Kidney (tissue), 14 donors: ENCODE measurements around the gene C20orf96. TPM values are rescaled to one million over a fixed set of nuclear protein-coding genes. Genes with fewer than 3 reads are reported as not detected.

Experiments used
- DNase-seq, 5 donors: peaks; one replicate each; pipeline ENCODE4 v3.0.0-alpha.2; 2013 to 2020
- FAIRE-seq: peaks from 2 replicates; lab custom pipeline; 2012; peaks lifted over from hg19 to GRCh38; lab: Jason Lieb, UNC
- H3K27ac ChIP-seq, 2 donors: one replicate each; pipeline ENCODE4 v1.7.0; 2013; ENCODE audit warnings: low read depth in 2 of 2, low read length in 2 of 2, inconsistent platforms in 1 of 2
- H3K27me3 ChIP-seq: one replicate; pipeline ENCODE4 v1.7.1; 2013; ENCODE audit warnings: low read length, inconsistent platforms; ENCODE audit not compliant: control insufficient read depth, insufficient read depth
- H3K36me3 ChIP-seq, 3 donors: one replicate each; pipeline versions ENCODE4 v1.7.0 to v1.7.1; 2013; ENCODE audit warnings: low read length in 3 of 3, control low read depth in 1 of 3, inconsistent platforms in 1 of 3; ENCODE audit not compliant: insufficient read depth in 3 of 3, control insufficient read depth in 2 of 3
- H3K4me1 ChIP-seq, 3 donors: one replicate each; pipeline versions ENCODE4 v1.7.0 to v1.7.1; 2013; ENCODE audit warnings: low read length in 3 of 3, inconsistent platforms in 1 of 3, low read depth in 1 of 3; ENCODE audit not compliant: control insufficient read depth in 2 of 3, insufficient read depth in 2 of 3
- H3K4me3 ChIP-seq, 3 donors: one replicate each; pipeline versions ENCODE4 v1.7.0 to v1.8.1; 2013; ENCODE audit warnings: low read length in 3 of 3, control low read depth in 1 of 3, inconsistent platforms in 1 of 3
- H3K9ac ChIP-seq, 3 donors: one replicate each; pipeline versions ENCODE4 v1.7.0 to v1.7.1; 2013; ENCODE audit warnings: low read length in 3 of 3, control low read depth in 1 of 3, inconsistent platforms in 1 of 3
- H3K9me3 ChIP-seq, 3 donors: one replicate each; pipeline versions ENCODE4 v1.7.0 to v1.7.1; 2013; ENCODE audit warnings: low read length in 3 of 3, control low read depth in 1 of 3, inconsistent platforms in 1 of 3; ENCODE audit not compliant: control insufficient read depth in 2 of 3, insufficient read depth in 1 of 3
- intact Hi-C: fragments of 100-400 bp; cut with DNase I; formaldehyde crosslinking; loops from one replicate; pipeline ENCODE4 v1.11.1; 2022
- polyA plus RNA-seq: library from polyadenylated mRNA; stranded (reverse); fragments of 350-450 nt; fragmentation: Illumina TruSeq; extraction: RNeasy Lipid Tissue Mini Kit (QIAGEN cat#74804); gene quantifications from one replicate; pipeline ENCODE4 v1.2.3, GENCODE V29; 2014; ENCODE audit warnings: low read depth, low replicate concordance; ENCODE audit not compliant: insufficient read depth
- total RNA-seq: library from RNA; stranded (reverse); fragmentation: NEBNext Ultra II Directional; extraction: Animal tissue kit (Norgen Biotek cat#: 25700); gene quantifications from one replicate; pipeline ENCODE4 v1.2.1, GENCODE V29; 2021
- TF ChIP-seq, protein P1 (sequence below): IDR thresholded peaks from 3 replicates; pipeline ENCODE4 v1.5.1; 2012; ENCODE audit warnings: mild to moderate bottlenecking, moderate library complexity, borderline replicate concordance; ENCODE audit not compliant: insufficient read depth; ENCODE audit errors: extremely low read depth
- donor health status: control.
- donor health status: control.
- donor health status: control.
- donor health status: control.
- donor health status: control.
- donor health status: DM: yes; HTN: yes; CAD: no.
- donor health status: Normal renal cell carcinoma (clear cell type).

Gene C20orf96
- total and polyA plus RNA-seq, 2 donors from 2014 or later = 9.4 to 12.5 TPM

DNA sequence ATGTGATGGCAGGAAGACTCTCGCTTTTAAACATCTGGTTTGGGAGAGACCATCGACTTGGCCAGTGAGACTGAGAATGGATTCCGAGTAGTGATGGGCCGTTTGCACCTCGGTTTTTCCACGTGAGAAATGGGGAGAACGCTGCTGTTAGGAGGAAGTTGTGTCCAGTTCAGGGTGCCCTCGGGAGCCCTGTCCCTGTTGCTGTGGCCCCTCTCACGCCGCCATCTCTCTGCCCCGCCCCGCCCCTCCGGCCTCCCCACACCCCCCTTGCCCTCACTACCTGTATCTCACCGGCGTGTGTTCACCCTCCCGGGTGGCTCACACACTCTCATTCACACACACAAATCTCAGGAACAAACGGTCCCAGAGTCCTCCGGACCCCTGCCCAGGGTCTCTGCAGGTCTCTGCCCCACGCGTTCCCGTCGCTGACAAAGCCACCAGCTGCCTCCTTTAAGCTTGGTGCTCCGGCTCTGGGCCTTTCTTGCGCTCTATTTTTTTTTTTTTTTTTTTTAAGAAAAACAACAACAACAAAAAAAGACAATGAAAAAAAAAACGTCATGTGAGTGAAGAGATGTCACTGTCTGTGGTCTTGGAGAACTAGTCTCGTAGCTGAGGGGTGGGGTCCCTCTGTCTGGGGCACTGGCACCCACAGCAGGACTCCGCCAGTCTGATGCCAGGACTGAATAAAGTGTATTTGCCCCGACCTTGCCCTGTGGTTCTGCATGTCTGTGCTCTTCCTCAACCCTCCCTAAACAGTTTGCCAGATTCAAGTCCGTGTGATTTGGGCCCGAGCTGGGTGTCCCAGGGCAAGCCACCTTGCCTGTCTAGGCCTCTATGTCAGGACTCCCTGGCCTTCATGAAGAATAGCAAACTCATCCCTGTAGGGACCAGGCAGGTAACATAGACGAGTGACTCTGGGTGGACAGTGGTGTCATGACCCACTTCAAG lies 37.8 kb upstream of the C20orf96 start:
- intact Hi-C loops = no loop called here
- Histone ChIP-seq H3K9me3 (no peaks in the 10 kb centered on the region), H3K4me1 (peaks cover 0 to 12% (median 5%) of the 10 kb centered on the region in 3 donors), H3K36me3 (peaks cover 0 to 5% (median 0%) of the 10 kb centered on the region in 3 donors), H3K4me3 (peak overlapping the region; percentile 58 to 72 (median 69)), H3K27ac (peak overlapping the region; percentile 44 to 89), H3K27me3 (no peaks in the 10 kb centered on the region), H3K9ac (peak overlapping the region in 2 of 3 donors; percentile 6 to 77)
- TF ChIP-seq, protein P1, sequence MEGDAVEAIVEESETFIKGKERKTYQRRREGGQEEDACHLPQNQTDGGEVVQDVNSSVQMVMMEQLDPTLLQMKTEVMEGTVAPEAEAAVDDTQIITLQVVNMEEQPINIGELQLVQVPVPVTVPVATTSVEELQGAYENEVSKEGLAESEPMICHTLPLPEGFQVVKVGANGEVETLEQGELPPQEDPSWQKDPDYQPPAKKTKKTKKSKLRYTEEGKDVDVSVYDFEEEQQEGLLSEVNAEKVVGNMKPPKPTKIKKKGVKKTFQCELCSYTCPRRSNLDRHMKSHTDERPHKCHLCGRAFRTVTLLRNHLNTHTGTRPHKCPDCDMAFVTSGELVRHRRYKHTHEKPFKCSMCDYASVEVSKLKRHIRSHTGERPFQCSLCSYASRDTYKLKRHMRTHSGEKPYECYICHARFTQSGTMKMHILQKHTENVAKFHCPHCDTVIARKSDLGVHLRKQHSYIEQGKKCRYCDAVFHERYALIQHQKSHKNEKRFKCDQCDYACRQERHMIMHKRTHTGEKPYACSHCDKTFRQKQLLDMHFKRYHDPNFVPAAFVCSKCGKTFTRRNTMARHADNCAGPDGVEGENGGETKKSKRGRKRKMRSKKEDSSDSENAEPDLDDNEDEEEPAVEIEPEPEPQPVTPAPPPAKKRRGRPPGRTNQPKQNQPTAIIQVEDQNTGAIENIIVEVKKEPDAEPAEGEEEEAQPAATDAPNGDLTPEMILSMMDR = no peak
- DNase-seq (peak in 1 of 5 donors; percentile 74), FAIRE-seq (no peak)

DNA sequence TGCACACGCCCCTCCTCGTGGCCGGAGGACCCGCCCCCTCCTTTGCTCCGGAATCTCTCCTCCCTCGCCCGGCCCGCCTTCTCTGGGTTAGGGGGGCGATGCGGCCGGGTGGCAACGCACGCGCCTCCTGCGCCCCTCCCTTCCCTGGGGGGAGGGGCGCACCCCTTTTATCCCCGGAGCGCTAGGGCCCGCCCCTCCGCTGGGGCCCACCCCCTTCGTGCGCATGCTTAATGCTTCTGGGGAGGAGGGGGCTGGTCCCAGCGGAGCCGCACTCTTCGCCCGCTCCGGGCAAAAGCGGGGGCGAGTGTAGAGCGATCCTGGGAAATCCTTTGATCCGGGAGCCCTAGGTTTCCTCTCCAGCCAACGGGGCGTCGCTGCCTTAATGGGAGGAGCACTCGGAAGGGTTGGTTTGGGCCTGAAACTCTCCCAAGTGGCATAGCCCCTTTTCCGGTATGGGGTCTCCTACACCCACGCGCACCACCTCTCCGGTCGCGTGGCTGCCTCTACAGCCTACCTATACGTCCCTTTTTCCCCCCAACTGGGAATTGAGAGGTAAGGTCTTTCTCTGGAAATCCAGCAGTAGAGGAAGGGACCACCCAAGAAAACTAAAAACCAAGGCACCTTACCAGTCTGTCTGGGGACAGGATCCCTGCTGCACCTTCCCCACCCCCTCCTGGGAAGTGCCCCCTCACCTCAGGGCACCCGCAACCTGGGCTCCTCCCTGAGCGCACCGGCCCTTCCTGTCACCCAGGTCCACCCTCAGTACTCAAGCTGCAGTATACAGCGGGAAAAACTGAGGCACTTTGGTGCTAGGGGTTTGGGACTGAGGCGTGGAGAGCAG lies 36.9 kb upstream of the C20orf96 start:
- Histone ChIP-seq H3K4me3 (peak overlapping the region; percentile 58 to 72 (median 71)), H3K9ac (peak overlapping the region in 2 of 3 donors; percentile 6 to 77), H3K36me3 (peaks cover 0 to 5% (median 0%) of the 10 kb centered on the region in 3 donors), H3K27ac (peak overlapping the region; percentile 89), H3K9me3 (no peaks in the 10 kb centered on the region), H3K4me1 (peaks cover 0 to 12% (median 5%) of the 10 kb centered on the region in 3 donors), H3K27me3 (no peaks in the 10 kb centered on the region)
- DNase-seq (peak; percentile 96 to 98 (median 97)), FAIRE-seq (no peak)
- TF ChIP-seq, protein P1 = no peak
- intact Hi-C loops = no loop called here

DNA sequence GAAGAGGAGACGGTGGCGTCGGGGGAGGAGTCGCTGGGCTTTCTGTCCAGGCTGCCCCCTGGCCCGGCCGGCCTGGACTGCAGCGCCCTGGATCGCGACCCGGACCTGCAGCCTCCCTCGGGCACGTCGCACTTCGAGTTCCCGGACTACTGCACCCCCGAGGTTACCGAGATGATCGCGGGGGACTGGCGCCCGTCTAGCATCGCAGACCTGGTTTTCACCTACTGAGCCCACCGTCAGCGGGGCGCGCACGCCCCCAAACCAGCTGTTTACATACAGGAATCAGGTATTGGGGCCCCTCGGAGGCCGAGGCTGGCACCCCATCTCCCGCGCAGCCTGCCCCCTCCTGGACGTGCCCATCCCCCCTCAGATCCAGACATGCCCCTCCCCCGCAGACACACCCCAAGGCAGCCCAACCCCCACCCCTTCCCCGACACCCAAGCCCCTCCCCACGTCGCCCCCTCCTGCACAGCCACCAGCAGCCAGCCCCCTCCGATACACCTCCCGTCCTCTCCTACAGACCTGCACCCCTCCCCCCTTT lies 36.2 kb upstream of the C20orf96 start:
- Histone ChIP-seq H3K4me1 (peaks cover 0 to 12% (median 5%) of the 10 kb centered on the region in 3 donors), H3K9ac (peak overlapping the region in 2 of 3 donors; percentile 26 to 49), H3K27me3 (no peaks in the 10 kb centered on the region), H3K4me3 (peak overlapping the region; percentile 71 to 72 (median 71)), H3K27ac (peak overlapping the region; percentile 89), H3K36me3 (peaks cover 0 to 5% (median 0%) of the 10 kb centered on the region in 3 donors), H3K9me3 (no peaks in the 10 kb centered on the region)
- FAIRE-seq (no peak), DNase-seq (no peak)
- intact Hi-C loops = no loop called here
- TF ChIP-seq, protein P1 = no peak
